HG02970 (cell line): ENCODE measurements around the gene IL21R.
"Not testable (repeated sequence)": the region's sequence is repeated elsewhere in the genome, so short reads cannot be mapped to it uniquely, and the experiment has no call there.

Experiments
- ATAC-seq: cut with Tn5 transposase; IDR thresholded peaks from one replicate; pipeline ENCODE4 v1.9.1; 2021; ENCODE audit warnings: mild to moderate bottlenecking, moderate library complexity, moderate number of reproducible peaks; ENCODE audit not compliant: unreplicated experiment, low FRiP score

Gene IL21R

GRCh38 chr16:27399969-27400368 lies 2.0 kb upstream of the IL21R start:
- ATAC-seq, result no peak

DNA sequence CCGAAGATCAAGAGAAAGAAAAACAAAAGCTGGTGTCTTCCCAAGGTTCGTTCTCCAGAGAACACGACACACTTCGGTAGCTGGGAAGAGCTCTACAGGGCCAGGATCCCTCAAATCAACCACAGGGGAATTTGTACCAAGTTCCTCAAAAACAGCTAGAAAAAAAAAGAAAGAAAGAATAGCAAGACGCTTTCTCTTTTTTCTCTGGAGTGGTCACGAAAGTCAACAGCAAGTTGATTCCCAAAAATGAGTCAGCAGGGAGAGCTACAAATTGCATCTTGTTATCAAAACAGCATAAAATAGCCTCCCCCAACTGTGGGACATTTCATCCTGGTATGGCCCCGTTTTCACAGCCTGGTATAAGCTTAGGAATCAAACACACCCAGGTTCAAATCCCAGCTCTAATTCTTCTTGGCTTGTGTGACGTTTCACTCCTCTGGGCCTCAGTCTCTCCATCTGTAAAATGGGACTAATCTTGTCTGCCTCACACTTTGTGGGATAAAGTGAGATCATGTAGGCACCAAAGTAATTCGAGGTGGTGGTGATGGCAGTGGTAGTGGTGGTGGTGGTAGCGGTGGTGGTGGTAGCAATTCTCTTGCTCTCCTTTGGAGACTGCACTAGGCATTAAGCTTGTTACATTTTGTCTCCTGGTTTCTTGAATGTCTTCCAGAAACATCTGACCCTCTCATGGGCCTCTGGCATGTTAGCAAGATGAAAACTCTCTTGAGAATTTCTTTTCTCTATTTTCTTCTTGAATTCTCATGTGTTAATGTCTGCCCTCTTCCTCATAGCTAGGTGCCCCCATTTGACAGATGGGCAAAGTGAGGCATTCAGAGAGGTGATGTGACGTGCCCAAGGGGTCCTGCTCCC lies 988 bp upstream of the IL21R start:
- no peak for ATAC-seq

GRCh38 chr16:27402569-27402963 lies 592 bp downstream of the IL21R start:
- no peak for ATAC-seq

DNA sequence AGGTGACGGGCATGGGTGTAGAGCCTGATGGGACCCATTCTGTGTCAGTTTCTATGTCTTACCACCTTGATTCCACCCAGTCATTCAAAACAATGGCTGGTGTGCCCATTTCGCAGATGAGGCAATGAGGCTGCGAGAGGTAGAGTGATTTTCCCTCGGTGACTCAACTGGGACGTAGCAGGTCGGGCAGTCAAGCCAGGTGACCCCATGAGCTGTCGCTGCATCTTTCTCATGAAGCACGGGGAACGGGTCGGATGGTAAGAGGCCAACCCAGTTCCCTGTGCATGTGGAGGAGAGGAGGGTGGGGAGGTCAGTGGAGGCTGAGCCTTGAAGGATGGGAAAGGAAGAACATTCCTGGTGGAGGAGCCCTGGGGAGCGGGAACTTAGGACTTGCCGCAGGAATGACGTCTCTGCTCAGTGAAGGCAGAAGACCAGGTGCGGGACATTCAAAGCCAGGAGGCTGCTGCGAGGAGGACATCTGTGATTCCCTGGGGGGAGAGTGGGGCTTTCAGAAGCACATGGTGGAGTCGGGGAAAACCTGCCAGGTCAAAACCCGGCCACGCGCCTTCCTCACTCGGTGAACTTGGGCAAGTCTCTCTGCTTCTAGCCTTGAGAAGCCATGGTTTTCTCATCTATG lies 1.1 kb downstream of the IL21R start:
- no peak for ATAC-seq

GRCh38 chr16:27403601-27403992 lies 1.6 kb downstream of the IL21R start:
- no peak for ATAC-seq

- no peak for ATAC-seq
Measured at GRCh38 chr16:27404163-27404823, 2.3 kb downstream of the IL21R start.

DNA sequence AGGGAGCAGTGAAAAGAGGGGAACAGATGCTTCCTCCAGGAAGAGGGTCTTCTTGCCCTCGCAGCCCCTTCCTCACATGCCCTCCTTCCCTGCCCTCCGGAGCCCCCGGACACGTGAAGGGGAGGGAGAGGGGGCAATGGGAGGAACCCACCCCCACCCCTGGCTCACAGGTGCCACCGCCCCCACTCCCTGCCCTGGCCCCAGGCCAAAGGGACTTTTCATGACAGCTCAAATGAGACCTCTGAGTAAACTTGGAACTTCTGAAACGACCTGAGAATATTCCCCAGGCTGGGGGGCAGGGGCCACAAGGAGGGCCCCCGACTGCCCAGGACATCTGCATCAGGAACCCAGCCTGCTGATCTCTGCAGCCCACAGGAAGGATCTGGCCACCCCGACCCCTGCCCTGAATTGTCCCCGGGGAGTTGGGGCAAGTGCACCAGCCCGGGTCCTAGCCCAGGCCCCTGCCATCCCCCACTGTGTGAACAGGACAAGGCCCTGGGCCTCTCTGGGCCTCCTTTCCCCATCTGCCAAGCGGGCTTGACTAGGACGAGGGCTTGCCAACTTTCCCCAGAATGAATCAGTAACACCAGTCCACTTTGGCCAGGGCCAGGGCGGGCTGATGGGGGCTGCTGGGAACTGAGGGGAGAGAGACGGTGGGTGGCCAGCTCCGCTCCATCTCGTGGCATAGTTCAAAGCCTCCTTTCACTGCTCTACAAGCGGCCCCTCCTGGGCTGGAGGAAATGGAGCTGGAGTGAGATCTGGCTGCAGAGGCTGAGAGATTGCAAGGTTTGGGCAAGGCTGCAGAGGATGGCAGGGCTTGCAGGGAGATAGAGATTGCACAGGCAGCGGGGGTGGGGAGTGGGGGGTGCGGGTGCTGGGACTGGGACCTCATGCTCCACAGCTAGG lies 3.8 kb downstream of the IL21R start:
- no peak for ATAC-seq

- no peak for ATAC-seq
Measured at GRCh38 chr16:27406511-27407128, 4.6 kb downstream of the IL21R start.

- ATAC-seq, result no peak
Measured at GRCh38 chr16:27407133-27407532, 5.2 kb downstream of the IL21R start.

DNA sequence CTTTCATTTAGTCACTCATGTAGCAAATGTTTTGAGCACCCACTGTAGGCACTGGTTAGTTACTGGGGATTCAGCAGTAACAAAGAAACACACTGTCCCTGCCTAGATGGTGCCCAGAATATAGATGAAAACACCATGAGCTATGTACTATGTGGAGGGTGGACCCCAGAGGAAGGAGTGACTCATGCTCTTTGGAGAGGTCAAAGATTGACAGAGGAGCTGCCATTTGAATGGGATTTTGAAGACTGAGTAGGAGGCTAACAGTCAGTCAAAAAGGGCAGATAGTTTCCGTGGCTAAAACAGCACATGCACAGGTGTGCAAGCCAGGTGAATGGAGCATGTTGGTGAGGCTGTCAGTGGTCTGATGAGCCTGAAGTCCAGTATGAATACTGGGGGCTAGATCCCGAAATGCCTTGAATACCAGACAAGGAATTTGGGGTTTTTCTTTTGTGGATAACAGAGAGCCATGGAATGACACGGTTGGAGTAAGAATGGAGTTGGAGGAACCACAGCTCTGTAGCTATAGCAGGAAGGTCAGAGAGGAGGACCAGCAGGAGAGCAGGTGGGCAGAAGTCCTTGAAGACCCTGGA lies 6.1 kb downstream of the IL21R start:
- ATAC-seq, result no peak

- peak; percentile 38 for ATAC-seq
Measured at GRCh38 chr16:27408602-27409031, 6.6 kb downstream of the IL21R start.

GRCh38 chr16:27409958-27410357 lies 8.0 kb downstream of the IL21R start:
- ATAC-seq, result not testable (repeated sequence)

DNA sequence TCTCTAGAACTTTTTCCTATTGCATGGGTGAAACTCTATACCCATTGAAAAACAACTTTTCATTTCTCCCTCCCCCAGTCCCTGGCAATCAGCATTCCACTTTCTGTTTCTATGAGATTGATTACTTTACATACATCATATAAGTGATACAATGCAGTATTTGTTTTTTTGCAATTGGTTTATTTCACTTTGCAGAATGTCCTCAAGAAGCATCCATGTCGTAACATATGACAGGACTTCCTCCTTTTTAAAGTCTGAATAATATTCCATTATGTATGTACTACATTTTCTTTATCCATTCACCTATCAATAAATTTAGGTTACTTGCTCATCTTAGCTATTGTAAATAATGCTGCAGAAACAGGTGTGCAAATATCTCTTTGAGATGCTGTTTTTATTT lies 8.8 kb downstream of the IL21R start:
- no peak for ATAC-seq

DNA sequence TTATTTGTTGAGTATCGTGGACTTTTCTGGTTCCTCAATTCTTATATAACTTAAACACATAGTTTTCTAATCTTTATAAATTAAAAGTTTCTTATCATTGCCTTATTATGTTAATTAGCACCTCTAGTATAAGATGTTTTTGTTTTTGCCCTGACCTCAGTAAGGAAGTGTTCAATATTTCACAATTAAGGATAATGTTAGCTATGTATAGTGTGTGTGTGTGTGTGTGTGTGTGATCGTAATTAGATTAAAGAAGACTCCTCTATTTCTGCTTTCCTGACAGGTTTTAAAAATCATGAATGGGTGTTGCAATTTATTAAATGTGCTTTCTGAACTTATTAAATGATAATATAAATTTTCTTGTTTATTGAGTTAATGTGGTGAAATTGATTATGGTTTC lies 12.0 kb downstream of the IL21R start:
- ATAC-seq, result no peak

- no peak for ATAC-seq
Measured at GRCh38 chr16:27414788-27415431, 12.9 kb downstream of the IL21R start.

DNA sequence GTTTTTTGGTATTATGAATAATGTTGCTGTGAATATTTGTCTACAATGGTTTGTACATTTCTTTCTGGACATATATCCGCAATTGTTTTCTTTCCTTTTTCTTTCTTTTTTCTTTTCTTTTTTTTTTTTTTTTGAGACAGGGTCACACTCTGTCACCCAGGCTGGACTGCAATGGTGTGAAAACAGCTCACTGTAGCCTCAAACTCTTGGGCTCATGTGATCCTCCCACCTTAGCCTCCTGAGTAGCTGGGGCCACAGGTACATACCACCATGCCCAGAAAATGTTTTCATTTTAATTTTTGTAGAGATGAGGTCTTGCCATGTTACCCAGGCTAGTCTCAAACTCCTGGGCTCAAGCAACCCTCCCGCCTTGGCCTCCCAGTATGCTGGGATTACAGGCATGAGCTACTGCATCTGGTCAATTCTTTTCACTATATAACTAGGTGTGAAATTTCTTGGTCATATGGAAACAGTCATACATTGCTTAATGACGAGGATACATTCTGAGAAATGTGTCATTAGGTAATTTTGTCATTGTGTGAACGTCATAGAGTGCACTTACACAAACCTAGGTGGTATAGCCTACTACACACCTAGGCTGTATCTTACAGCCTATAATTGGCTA lies 15.2 kb downstream of the IL21R start:
- no peak for ATAC-seq

DNA sequence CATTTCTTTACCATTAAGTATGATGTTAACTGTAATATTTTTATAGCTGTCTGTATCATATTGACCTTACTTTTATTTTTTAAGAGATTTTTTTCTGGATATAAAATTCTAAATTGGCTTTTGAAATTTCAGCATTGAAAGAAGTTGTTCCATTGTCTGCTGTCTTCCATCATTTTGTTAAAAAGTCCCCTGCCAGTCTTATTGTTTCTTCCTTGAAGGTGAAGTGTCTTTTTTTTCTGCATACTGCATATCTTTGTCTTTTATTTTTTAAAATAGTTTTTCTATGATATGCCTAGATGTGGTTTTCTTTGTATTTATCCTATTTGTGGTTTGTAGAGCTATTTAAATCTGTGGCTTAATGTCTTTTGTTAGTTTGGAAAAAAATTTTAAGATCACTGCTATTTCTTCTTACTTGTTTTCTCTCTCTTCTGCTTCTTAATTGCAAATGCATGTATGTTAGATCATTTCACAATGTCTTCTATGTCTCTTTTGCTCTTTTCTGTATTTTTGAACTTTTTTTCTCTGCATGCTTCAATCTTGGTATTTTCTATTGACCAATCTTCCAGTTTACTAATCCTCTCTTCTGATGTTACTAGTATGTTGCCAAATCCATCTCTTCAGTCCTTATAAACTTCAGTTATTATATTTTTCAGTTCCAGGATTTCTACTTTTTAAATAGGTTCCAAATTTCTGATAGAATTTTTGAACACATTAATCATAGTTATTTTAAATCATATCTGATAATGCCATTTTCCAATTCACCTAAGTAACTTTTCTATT lies 20.2 kb downstream of the IL21R start:
- no peak for ATAC-seq
